GM19438 (cell line): ENCODE results near the gene WDR64.

Source experiments
- ATAC-seq: cut with Tn5 transposase; IDR thresholded peaks from one replicate; pipeline ENCODE4 v1.9.1; 2021; ENCODE audit warnings: low read depth; ENCODE audit not compliant: unreplicated experiment

The WDR64 gene

DNA sequence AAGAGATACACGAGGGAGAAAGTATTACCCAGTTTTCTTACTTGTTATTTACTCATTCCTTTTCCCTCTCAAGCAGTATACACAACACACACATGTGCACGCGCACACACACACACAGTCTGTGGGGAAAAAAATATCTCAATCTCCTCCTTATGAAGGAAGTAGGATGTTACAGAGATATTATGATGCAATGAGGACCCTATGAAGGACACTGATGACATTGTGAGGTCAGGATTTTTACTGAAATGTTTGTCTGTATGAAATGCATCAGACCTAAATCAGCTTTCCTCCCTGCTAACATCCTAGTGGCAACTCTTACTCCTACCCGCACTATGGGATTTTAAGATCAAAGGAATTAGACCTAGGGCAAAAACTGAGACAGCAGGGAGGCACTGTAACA, at the start of gene WDR64:
Gene WDR64, plus strand, starts transcription at position 270 of the 400 bp plus-strand sequence. CDS start 204 bp downstream, outside the sequence.
- no peak for ATAC-seq

GRCh38 chr1:241603731-241604245, 48.3 kb upstream of the WDR64 start:
- ATAC-seq: no peak

- ATAC-seq: no peak
Measured at GRCh38 chr1:241605146-241605805, 46.8 kb upstream of the WDR64 start.

DNA sequence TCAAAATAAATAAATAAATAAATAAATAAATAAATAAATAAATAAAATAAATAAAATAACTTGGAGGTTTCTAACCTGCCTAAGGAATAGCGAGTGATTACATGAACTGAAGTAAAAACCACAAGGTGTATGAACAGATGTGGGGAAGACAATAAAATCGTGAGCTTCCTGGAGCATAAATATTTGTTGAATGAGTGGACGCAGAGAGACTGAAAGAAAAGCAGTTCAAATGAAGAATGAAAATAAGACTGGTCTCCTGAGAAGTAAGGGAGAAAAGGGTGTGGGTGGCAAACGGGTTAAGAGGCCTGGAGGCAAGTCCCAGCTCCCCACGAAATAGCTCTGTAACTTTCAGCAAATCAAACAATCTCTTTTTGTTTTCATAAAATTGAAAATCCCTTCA, 45.5 kb upstream of the WDR64 start:
- ATAC-seq: no peak

- ATAC-seq: no peak
Measured at GRCh38 chr1:241607497-241607896, 44.6 kb upstream of the WDR64 start.

- no peak for ATAC-seq
Measured at GRCh38 chr1:241608379-241609033, 43.6 kb upstream of the WDR64 start.

DNA sequence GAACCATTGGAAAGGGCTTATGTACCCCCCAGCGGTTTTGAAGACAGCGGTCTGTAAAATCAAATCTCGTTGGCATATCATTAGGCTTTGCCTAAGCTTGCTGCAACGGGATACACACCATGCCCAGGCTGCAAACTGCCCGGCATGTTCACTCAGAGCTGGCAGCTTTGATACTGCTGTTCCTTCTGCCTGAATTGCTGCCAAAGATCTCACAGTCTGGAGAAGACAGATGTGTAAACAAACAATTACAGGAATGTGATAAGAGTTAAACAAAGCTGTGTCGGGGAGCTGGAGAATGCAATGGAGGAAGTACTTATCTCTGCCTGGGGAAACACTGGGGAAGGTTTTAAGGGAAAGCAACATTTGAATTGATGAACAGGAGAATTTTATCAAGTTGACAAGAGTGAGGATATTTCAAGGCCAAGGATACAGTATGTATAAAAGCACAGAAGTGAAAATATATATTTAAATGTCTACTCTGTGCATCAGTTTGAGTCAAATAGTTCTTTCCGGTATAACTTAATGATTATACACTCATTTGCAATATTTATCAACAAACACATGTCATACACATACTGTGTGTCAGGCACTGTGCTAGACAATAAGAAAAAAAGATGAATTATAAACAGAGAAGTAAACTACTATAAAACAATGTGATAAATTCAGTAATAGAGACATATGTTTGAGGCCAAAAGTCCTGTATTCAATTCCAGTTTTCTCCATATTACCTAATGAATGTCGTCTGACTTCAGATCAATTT, 41.8 kb upstream of the WDR64 start:
- ATAC-seq: no peak

- peak; percentile 92 for ATAC-seq
Measured at GRCh38 chr1:241611063-241611462, 41.0 kb upstream of the WDR64 start.

- ATAC-seq: no peak
Measured at GRCh38 chr1:241611736-241612135, 40.3 kb upstream of the WDR64 start.

DNA sequence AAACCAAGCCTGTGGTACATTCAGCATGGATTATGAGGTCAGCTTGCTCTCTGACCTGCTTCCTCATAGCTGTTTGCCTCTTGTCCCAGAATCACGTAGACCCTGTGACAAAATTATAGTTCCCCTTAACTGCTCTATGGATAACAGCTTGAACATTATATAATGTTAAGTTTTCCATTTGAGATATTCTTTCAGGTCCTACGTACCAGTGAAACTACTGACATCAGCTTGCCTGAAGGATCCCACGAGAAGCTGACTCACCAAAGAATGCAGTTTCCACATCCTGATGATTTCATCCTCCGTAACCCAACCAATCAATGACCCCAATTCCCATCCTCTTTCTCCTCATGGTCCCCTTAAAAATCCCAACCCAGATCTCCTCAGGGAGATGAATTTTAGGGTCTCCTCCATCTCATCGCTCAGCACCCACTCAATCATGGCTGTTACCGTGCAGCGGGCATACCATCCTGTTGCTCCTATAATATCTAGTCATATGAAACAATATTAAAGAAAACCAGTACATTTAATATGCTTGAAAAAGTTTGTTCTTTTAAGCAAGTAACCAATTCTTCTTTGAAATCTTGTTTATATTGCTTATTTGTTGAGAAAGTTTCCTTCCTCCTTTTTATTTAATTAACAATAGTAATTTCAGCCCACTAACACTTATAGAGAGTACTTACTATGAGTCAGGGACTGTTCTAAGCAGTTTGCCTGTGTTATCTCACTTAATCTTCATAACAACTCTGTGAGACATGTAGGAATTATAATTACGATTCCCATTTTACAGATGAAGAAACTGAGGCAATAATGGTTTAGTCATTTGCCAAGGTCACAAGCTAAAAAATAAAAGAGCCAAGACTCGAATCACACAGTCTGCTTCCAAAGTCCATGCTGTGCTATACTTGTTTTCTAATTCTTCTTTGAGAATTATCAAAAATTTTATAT, 39.3 kb upstream of the WDR64 start:
- no peak for ATAC-seq

GRCh38 chr1:241614144-241614543, 37.9 kb upstream of the WDR64 start:
- no peak for ATAC-seq

- no peak for ATAC-seq
Measured at GRCh38 chr1:241614572-241614971, 37.5 kb upstream of the WDR64 start.

DNA sequence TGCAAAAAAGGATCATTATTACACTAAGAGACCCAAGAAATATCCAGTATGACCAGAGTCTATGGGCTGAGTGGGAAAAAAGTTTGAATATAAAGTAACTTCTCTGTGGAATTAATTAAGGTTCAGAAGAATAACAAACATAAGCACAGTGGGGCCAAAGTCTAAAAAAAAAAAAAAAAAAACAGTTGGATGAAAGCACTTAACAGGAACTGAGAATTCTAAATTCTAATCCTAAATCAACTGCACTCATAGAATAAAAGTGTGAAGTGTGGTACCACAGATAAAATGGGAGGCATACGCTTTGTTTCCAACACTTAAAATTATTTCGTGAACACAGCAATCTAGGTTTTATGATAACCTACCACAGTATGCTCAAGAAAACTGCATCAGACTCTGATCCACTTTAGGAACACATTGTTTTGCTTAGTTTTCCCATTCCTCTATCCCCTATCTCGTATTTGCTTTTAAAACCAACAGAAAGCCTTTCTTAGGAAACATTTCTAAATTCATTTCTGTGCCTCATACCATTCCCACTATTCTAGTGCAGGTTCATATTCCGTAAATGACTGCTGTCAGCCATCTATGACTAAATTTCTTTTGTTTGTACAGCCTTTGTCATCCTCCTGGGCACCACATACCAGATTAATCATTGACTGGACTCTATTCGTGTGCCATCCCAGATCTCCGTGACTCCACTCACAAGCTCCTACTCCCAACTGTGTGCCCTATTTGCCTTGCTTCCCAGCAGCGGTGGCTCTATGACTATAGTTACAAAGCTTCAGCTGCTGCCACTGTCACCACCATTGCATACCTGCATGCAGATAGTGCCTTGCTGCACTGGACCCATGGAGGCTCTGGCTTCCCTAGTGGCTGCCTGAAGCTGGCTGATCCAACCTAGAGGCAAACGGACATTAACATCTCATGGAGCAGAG, 36.8 kb upstream of the WDR64 start:
- ATAC-seq: no peak

GRCh38 chr1:241617426-241617825, 34.7 kb upstream of the WDR64 start:
- ATAC-seq: no peak

- ATAC-seq: no peak
Measured at GRCh38 chr1:241622669-241623068, 29.4 kb upstream of the WDR64 start.

DNA sequence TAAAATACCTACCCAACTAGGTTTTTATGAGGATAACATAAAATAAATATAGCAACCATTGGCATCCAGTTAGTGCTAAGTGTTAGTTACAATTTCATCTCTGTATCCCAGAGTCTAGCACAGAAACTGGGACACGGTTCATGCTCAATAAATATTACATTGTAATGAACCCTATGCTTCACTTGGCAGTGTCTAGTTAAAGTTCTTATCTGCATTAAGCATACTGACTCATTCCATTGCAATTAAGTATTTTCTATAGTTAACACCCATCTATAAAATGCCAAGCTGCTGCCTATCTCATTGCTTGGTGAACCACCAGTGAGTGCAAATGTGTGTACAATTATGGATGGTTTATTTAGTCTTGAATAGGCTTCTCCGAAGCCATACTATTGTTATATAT, 27.1 kb upstream of the WDR64 start:
- ATAC-seq: no peak

- ATAC-seq: peak; percentile 66
Measured at GRCh38 chr1:241627453-241628259, 24.4 kb upstream of the WDR64 start.

DNA sequence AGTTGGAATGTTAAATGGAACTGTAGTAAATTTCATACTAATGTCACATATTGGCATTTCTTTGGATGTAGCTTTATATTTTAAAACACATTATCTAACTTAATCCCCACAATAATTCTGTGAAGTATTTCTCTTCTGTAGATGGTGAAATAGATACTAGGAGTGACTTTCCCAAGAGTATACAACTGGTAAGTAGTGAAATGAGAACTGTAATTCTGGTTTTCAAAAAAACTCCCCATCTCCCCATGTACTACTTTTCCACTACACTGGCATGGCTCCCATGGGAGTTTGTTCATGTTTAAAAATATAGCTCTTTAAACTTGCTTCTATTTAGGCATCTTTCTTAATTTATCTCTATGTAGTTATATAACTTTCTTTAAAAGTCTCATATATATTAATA, 22.1 kb upstream of the WDR64 start:
- no peak for ATAC-seq
